Neuronal stem cell (in vitro differentiated cells): Measurements from ENCODE around the gene PLAC8.
A peak's percentile ranks its signal among the peaks of the same experiment; 100 is the strongest.

Source experiments
- DNase-seq: peaks from one replicate; pipeline ENCODE4 v3.0.0-alpha.2; 2013; ENCODE audit warnings: low spot score
- H2AFZ ChIP-seq: one replicate; pipeline ENCODE4 v1.6.1; 2013; ENCODE audit warnings: mild to moderate bottlenecking, low read length, inconsistent platforms
- H2AK5ac ChIP-seq: 2 replicates; pipeline ENCODE4 v1.6.1; 2013; ENCODE audit warnings: low read depth, mild to moderate bottlenecking, inconsistent platforms, low read length, moderate library complexity, mixed read lengths
- H2BK120ac ChIP-seq: 2 replicates; pipeline ENCODE4 v1.6.1; 2013; ENCODE audit warnings: low read depth, mild to moderate bottlenecking, inconsistent platforms, low read length, moderate library complexity, mixed read lengths
- H2BK12ac ChIP-seq: one replicate; pipeline ENCODE4 v1.6.1; 2013; ENCODE audit warnings: low read length, inconsistent platforms
- H2BK15ac ChIP-seq: 2 replicates; pipeline ENCODE4 v1.6.1; 2013; ENCODE audit warnings: mild to moderate bottlenecking, low read length, inconsistent platforms, mixed read lengths
- H2BK5ac ChIP-seq: one replicate; pipeline ENCODE4 v1.6.1; 2013; ENCODE audit warnings: inconsistent platforms, mild to moderate bottlenecking, low read length, moderate library complexity
- H3K14ac ChIP-seq: one replicate; pipeline ENCODE4 v1.6.1; 2013; ENCODE audit warnings: low read length, inconsistent platforms
- H3K18ac ChIP-seq: 2 replicates; pipeline ENCODE4 v1.6.1; 2013; ENCODE audit warnings: low read length, inconsistent platforms
- H3K23ac ChIP-seq: 2 replicates; pipeline ENCODE4 v1.6.1; 2013; ENCODE audit warnings: low read depth, mild to moderate bottlenecking, mixed read lengths, low read length, inconsistent platforms; ENCODE audit not compliant: poor library complexity
- H3K27ac ChIP-seq: replicated peaks from 3 replicates; pipeline ENCODE4 v1.5.1; 2013; ENCODE audit warnings: low read length, inconsistent platforms
- H3K27me3 ChIP-seq, 3 experiments: 2 replicates each; pipeline ENCODE4 v1.6.1; 2013; ENCODE audit warnings: low read length in 3 of 3, mild to moderate bottlenecking in 2 of 3, inconsistent platforms in 1 of 3, low read depth in 1 of 3, mixed read lengths in 1 of 3, moderate library complexity in 1 of 3; ENCODE audit not compliant: control insufficient read depth in 3 of 3, insufficient read depth in 3 of 3
- H3K36me3 ChIP-seq, 2 donors: replicated peaks in 1 of 2; 2 replicates each; pipeline ENCODE4 v1.6.1; 2013; ENCODE audit warnings: low read length in 2 of 2; ENCODE audit not compliant: control insufficient read depth in 2 of 2, insufficient read depth in 2 of 2
- H3K4ac ChIP-seq: 2 replicates; pipeline ENCODE4 v1.6.1; 2013; ENCODE audit warnings: inconsistent platforms, mild to moderate bottlenecking, low read length, moderate library complexity
- H3K4me1 ChIP-seq, 2 donors: 1 replicate in 1 of 2; 2 replicates in 1 of 2; pipeline ENCODE4 v1.6.1; 2013; ENCODE audit warnings: low read length in 2 of 2, low read depth in 1 of 2; ENCODE audit not compliant: control insufficient read depth in 2 of 2, insufficient read depth in 1 of 2
- H3K4me2 ChIP-seq: one replicate; pipeline ENCODE4 v1.6.1; 2013; ENCODE audit warnings: mild to moderate bottlenecking, low read length, inconsistent platforms; ENCODE audit not compliant: insufficient read depth, poor library complexity, severe bottlenecking
- H3K4me3 ChIP-seq, 2 donors: 2 replicates each; pipeline ENCODE4 v1.5.1; 2013; ENCODE audit warnings: low read length in 2 of 2, mild to moderate bottlenecking in 2 of 2, inconsistent platforms in 1 of 2, moderate library complexity in 1 of 2
- H3K79me1 ChIP-seq: one replicate; pipeline ENCODE4 v1.6.1; 2013; ENCODE audit warnings: low read depth, mild to moderate bottlenecking, inconsistent platforms, low read length, moderate library complexity
- H3K9ac ChIP-seq: one replicate; pipeline ENCODE4 v1.6.1; 2013; ENCODE audit warnings: mild to moderate bottlenecking, low read depth, low read length, inconsistent platforms; ENCODE audit not compliant: poor library complexity
- H3K9me3 ChIP-seq, 2 donors: replicated peaks in 1 of 2; 2 replicates each; pipeline versions ENCODE3 to v1.6.1; 2013; ENCODE audit warnings: low read length in 2 of 2, mild to moderate bottlenecking in 2 of 2, inconsistent platforms in 1 of 2, low read depth in 1 of 2, mixed read lengths in 1 of 2, moderate library complexity in 1 of 2; ENCODE audit not compliant: control insufficient read depth in 2 of 2, insufficient read depth in 1 of 2
- H4K8ac ChIP-seq: one replicate; pipeline ENCODE4 v1.6.1; 2013; ENCODE audit warnings: low read depth, mild to moderate bottlenecking, inconsistent platforms, low read length, moderate library complexity
- H4K91ac ChIP-seq: one replicate; pipeline ENCODE4 v1.6.1; 2013; ENCODE audit warnings: low read length, low read depth, mild to moderate bottlenecking, inconsistent platforms; ENCODE audit not compliant: poor library complexity
- WGBS, 2 donors: extraction: QIAGEN DNeasy Blood & Tissue Kit; methylation state at CpG; one replicate each; pipeline ENCODE4 v1.1.7; 2013; ENCODE audit warnings: missing lambda C conversion rate in 2 of 2, mixed read lengths in 1 of 2; ENCODE audit not compliant: insufficient read length in 2 of 2, insufficient replicate concordance in 1 of 2; ENCODE audit errors: extremely low coverage in 2 of 2; 5-methylcytosine and 5-hydroxymethylcytosine counted together

The PLAC8 gene

GRCh38 chr4:83110223-83110945 lies 4.1 kb downstream of the PLAC8 start:
- Histone ChIP-seq H3K4me3 (peak overlapping the region; percentile 40 to 81), H2BK12ac (no peak overlapping the region), H3K36me3 (no peaks in the 10 kb centered on the region), H3K27ac (no peak overlapping the region), H3K4me2 (peak overlapping the region; percentile 70), H3K23ac (no peak overlapping the region), H3K79me1 (no peaks in the 10 kb centered on the region), H4K8ac (no peak overlapping the region), H2BK5ac (no peak overlapping the region), H3K4ac (no peak overlapping the region), H4K91ac (no peak overlapping the region), H3K18ac (no peak overlapping the region), H2AFZ (peak overlapping the region; percentile 85), H2BK120ac (no peak overlapping the region), H2BK15ac (no peak overlapping the region), H2AK5ac (no peak overlapping the region), H3K9ac (no peak overlapping the region), H3K4me1 (no peaks in the 10 kb centered on the region), H3K14ac (no peak overlapping the region), H3K9me3 (no peaks in the 10 kb centered on the region), H3K27me3 (peaks cover 3 to 35% (median 18%) of the 10 kb centered on the region in 3 experiments)
- no CpG with 5 or more reads among the region's 18 CpGs for WGBS, 2 donors
- DNase-seq, result peak; percentile 46

GRCh38 chr4:83109480-83110222 lies 4.9 kb downstream of the PLAC8 start:
- no peak overlapping the region for H3K14ac ChIP-seq
- no peaks in the 10 kb centered on the region for H3K79me1 ChIP-seq
- H3K9ac ChIP-seq, result peak overlapping the region; percentile 35
- peak overlapping the region; percentile 70 for H3K4me2 ChIP-seq
- H3K18ac ChIP-seq, result peak overlapping the region; percentile 74
- DNase-seq, result peak; percentile 42
- no peaks in the 10 kb centered on the region for H3K9me3 ChIP-seq
- peak overlapping the region; percentile 31 for H3K23ac ChIP-seq
- no peak overlapping the region for H2BK12ac ChIP-seq
- H2BK15ac ChIP-seq, result no peak overlapping the region
- H3K27ac ChIP-seq, result no peak overlapping the region
- H3K27me3 ChIP-seq, result peaks cover 3 to 33% (median 18%) of the 10 kb centered on the region in 3 experiments
- H2BK120ac ChIP-seq, result no peak overlapping the region
- no peak overlapping the region for H3K4ac ChIP-seq
- no CpG with 5 or more reads among the region's 64 CpGs for WGBS, 2 donors
- no peak overlapping the region for H2BK5ac ChIP-seq
- H3K4me3 ChIP-seq, result peak overlapping the region; percentile 40 to 81
- H2AFZ ChIP-seq, result peak overlapping the region; percentile 85
- no peak overlapping the region for H4K8ac ChIP-seq
- H4K91ac ChIP-seq, result no peak overlapping the region
- no peak overlapping the region for H2AK5ac ChIP-seq
- H3K4me1 ChIP-seq, result no peaks in the 10 kb centered on the region
- no peaks in the 10 kb centered on the region for H3K36me3 ChIP-seq

GRCh38 chr4:83108101-83108861 lies 6.2 kb downstream of the PLAC8 start:
- H3K14ac ChIP-seq, result no peak overlapping the region
- H3K9ac ChIP-seq, result no peak overlapping the region
- H4K91ac ChIP-seq, result no peak overlapping the region
- no peak overlapping the region for H2AFZ ChIP-seq
- H2BK120ac ChIP-seq, result no peak overlapping the region
- H3K9me3 ChIP-seq, result no peaks in the 10 kb centered on the region
- H3K27me3 ChIP-seq, result peaks cover 3 to 28% (median 18%) of the 10 kb centered on the region in 3 experiments
- no peak overlapping the region for H3K18ac ChIP-seq
- H2BK12ac ChIP-seq, result no peak overlapping the region
- H2BK15ac ChIP-seq, result no peak overlapping the region
- H3K36me3 ChIP-seq, result no peaks in the 10 kb centered on the region
- H3K79me1 ChIP-seq, result no peaks in the 10 kb centered on the region
- no peaks in the 10 kb centered on the region for H3K4me1 ChIP-seq
- H3K4me2 ChIP-seq, result no peak overlapping the region
- no peak overlapping the region for H2AK5ac ChIP-seq
- no peak overlapping the region for H2BK5ac ChIP-seq
- no peak overlapping the region for H3K4me3 ChIP-seq
- no peak overlapping the region for H3K27ac ChIP-seq
- WGBS, 2 donors, result no CpG with 5 or more reads among the region's 26 CpGs
- no peak overlapping the region for H3K4ac ChIP-seq
- H4K8ac ChIP-seq, result no peak overlapping the region
- no peak for DNase-seq
- no peak overlapping the region for H3K23ac ChIP-seq

GRCh38 chr4:83107631-83108030 lies 6.9 kb downstream of the PLAC8 start:
- H3K23ac ChIP-seq, result no peak overlapping the region
- H3K4ac ChIP-seq, result no peak overlapping the region
- no peak overlapping the region for H4K91ac ChIP-seq
- no peak overlapping the region for H3K14ac ChIP-seq
- no peak overlapping the region for H4K8ac ChIP-seq
- H3K27me3 ChIP-seq, result peaks cover 3 to 25% (median 18%) of the 10 kb centered on the region in 3 experiments
- H3K9me3 ChIP-seq, result no peaks in the 10 kb centered on the region
- H3K4me2 ChIP-seq, result no peak overlapping the region
- H3K27ac ChIP-seq, result no peak overlapping the region
- no peak overlapping the region for H2BK15ac ChIP-seq
- no peak overlapping the region for H2BK5ac ChIP-seq
- no peak overlapping the region for H2BK120ac ChIP-seq
- WGBS, 2 donors, result no CpG with 5 or more reads among the region's 9 CpGs
- no peak overlapping the region for H2BK12ac ChIP-seq
- no peak overlapping the region for H2AFZ ChIP-seq
- no peaks in the 10 kb centered on the region for H3K79me1 ChIP-seq
- H3K18ac ChIP-seq, result no peak overlapping the region
- no peak overlapping the region for H3K9ac ChIP-seq
- H2AK5ac ChIP-seq, result no peak overlapping the region
- no peak overlapping the region for H3K4me3 ChIP-seq
- DNase-seq, result no peak
- H3K36me3 ChIP-seq, result no peaks in the 10 kb centered on the region
- H3K4me1 ChIP-seq, result no peaks in the 10 kb centered on the region
